A673 (cell line): Measurements from ENCODE around the gene NPHP4.

Experiments used
- CTCF ChIP-seq: fragments of 300-800, 200-600 bp; sonication (generic); conservative IDR thresholded peaks from 2 replicates; pipeline ENCODE4 v1.5.1; 2017; ENCODE audit warnings: low read depth, mild to moderate bottlenecking, antibody characterized with exemption, low read length, moderate library complexity, mixed read lengths
- EZH2 ChIP-seq: fragments of 200-600 bp; sonication (generic); IDR thresholded peaks from 2 replicates; pipeline ENCODE4 v1.6.1; 2017; ENCODE audit warnings: borderline replicate concordance, low read depth, mild to moderate bottlenecking, mixed read lengths, antibody characterized with exemption, low read length; ENCODE audit not compliant: poor library complexity, severe bottlenecking

DNA sequence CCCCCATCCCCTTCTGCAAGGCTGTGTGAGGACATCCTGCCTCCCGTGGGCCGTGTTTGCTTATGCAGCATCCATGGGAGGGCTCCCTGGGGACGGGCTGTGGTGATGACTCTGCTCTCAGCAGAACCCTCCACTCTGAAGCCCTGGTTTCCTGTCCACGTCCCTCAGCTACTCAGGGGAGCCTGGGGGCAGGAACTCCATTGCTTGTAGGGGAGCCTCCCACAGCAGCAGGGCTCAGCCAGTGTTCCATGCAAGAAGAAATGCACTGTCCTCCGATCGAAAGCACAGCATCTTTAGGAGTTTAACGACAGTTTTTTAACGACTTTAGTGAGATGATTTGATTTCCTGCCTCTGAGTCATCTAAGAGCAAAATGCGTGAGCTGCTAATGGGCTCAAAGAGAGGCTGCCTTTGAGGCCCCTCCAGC is 45.1 kb upstream of the NPHP4 start:
- no peak for TF ChIP-seq CTCF
- no peak for TF ChIP-seq EZH2
